Measurements from ENCODE around the gene RRP8.
A peak's percentile ranks its signal among the peaks of the same experiment; 100 is the strongest.

Gene RRP8

GRCh38 chr11:6617315-6617781 is 13.9 kb upstream of the RRP8 start:
- no peak for DNase-seq (ENCODE audit: low read depth in 2 of 2)

GRCh38 chr11:6616596-6617250 is 13.3 kb upstream of the RRP8 start:
- DNase-seq (ENCODE audit: low read depth in 2 of 2): no peak

- no peak for DNase-seq (ENCODE audit: low read depth in 2 of 2)
Observed at GRCh38 chr11:6615882-6616585, 12.6 kb upstream of the RRP8 start.

- no peak for DNase-seq (ENCODE audit: low read depth in 2 of 2)
Observed at GRCh38 chr11:6615046-6615445, 11.6 kb upstream of the RRP8 start.

GRCh38 chr11:6614446-6614845 is 11.0 kb upstream of the RRP8 start:
- DNase-seq (ENCODE audit: low read depth in 2 of 2): no peak

GRCh38 chr11:6613496-6613895 is 10.1 kb upstream of the RRP8 start:
- DNase-seq (ENCODE audit: low read depth in 2 of 2): no peak

GRCh38 chr11:6612213-6613041 is 9.0 kb upstream of the RRP8 start, which contains the start of gene TAF10:
TSS of gene TAF10 (minus strand) at chr11:6612216. CDS start at chr11:6612189, 27 bp downstream.
- peak; percentile 89 to 95 for DNase-seq (ENCODE audit: low read depth in 2 of 2)

- no peak for DNase-seq (ENCODE audit: low read depth in 2 of 2)
Observed at GRCh38 chr11:6611963-6612212, 8.5 kb upstream of the RRP8 start.

GRCh38 chr11:6611092-6611962 is 7.9 kb upstream of the RRP8 start:
- peak in 1 of 2 experiments; percentile 24 for DNase-seq (ENCODE audit: low read depth in 2 of 2)

- DNase-seq (ENCODE audit: low read depth in 2 of 2): no peak
Observed at GRCh38 chr11:6610591-6610990, 7.2 kb upstream of the RRP8 start.

- DNase-seq (ENCODE audit: low read depth in 2 of 2): no peak
Observed at GRCh38 chr11:6609502-6610015, 6.1 kb upstream of the RRP8 start.

- no peak for DNase-seq (ENCODE audit: low read depth in 2 of 2)
Observed at GRCh38 chr11:6608726-6609501, 5.5 kb upstream of the RRP8 start.

GRCh38 chr11:6608011-6608410 is 4.6 kb upstream of the RRP8 start:
- DNase-seq (ENCODE audit: low read depth in 2 of 2): no peak

GRCh38 chr11:6607190-6607795 is 3.9 kb upstream of the RRP8 start:
- DNase-seq (ENCODE audit: low read depth in 2 of 2): no peak

GRCh38 chr11:6606471-6607189 is 3.2 kb upstream of the RRP8 start:
- peak in 1 of 2 experiments; percentile 52 for DNase-seq (ENCODE audit: low read depth in 2 of 2)

GRCh38 chr11:6604790-6605189 is 1.4 kb upstream of the RRP8 start:
- DNase-seq (ENCODE audit: low read depth in 2 of 2): no peak

- DNase-seq (ENCODE audit: low read depth in 2 of 2): peak in 1 of 2 experiments; percentile 24
Observed at GRCh38 chr11:6604081-6604626, 738 bp upstream of the RRP8 start.

- no peak for DNase-seq (ENCODE audit: low read depth in 2 of 2)
Observed at GRCh38 chr11:6602096-6602940, 1.1 kb downstream of the RRP8 start.

Measured in stimulated activated CD4-positive, alpha-beta T cell treated with anti-CD3 and anti-CD28 coated beads, Interleukin-12 subunit alpha, Interleukin-12 subunit beta, amount 100 ng/mL, for 24 hours (primary cell).